Body of pancreas (tissue), 4 donors: ENCODE data around the gene ABCB7.
"Not testable (repeated sequence)": the region's sequence is repeated elsewhere in the genome, so short reads cannot be mapped to it uniquely, and the experiment has no call there.

ENCODE experiments used
- POLR2A ChIP-seq, 3 donors: fragments of 450-650 bp; IDR thresholded peaks; one replicate each; pipeline ENCODE4 v1.6.1; 2016; ENCODE audit warnings: antibody characterized with exemption in 3 of 3, mild to moderate bottlenecking in 2 of 3
- TF ChIP-seq, protein P1 (sequence below), 7 experiments: fragments of 450-650 bp in 4 of 7; fragments of 200-600 bp in 3 of 7; sonication (generic) in 3 of 7; IDR thresholded peaks; one replicate each; pipeline ENCODE4 v1.5.1; 2016 to 2019; ENCODE audit warnings: antibody characterized with exemption in 7 of 7

DNA sequence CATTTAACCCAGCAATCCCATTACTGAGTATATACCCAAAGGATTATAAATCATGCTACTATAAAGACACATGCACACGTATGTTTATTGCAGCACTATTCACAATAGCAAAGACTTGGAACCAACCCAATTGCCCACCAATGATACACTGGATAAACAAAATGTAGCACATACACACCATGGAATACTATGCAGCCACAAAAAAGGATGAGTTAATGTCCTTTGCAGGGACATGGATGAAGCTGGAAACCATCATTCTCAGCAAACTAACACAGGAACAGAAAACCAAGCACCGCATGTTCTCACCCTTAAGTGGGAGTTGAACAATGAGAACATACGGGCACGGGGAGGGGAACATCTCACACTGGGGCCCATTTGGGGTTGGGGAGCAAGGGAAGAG, 27.0 kb downstream of the ABCB7 start:
- not testable (repeated sequence) for TF ChIP-seq POLR2A (IDR thresholded peaks at IDR 0.05)
- TF ChIP-seq, protein P1, sequence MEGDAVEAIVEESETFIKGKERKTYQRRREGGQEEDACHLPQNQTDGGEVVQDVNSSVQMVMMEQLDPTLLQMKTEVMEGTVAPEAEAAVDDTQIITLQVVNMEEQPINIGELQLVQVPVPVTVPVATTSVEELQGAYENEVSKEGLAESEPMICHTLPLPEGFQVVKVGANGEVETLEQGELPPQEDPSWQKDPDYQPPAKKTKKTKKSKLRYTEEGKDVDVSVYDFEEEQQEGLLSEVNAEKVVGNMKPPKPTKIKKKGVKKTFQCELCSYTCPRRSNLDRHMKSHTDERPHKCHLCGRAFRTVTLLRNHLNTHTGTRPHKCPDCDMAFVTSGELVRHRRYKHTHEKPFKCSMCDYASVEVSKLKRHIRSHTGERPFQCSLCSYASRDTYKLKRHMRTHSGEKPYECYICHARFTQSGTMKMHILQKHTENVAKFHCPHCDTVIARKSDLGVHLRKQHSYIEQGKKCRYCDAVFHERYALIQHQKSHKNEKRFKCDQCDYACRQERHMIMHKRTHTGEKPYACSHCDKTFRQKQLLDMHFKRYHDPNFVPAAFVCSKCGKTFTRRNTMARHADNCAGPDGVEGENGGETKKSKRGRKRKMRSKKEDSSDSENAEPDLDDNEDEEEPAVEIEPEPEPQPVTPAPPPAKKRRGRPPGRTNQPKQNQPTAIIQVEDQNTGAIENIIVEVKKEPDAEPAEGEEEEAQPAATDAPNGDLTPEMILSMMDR (IDR thresholded peaks at IDR 0.05): not testable (repeated sequence)
